HFFc6 (cell line): ENCODE results near the gene GCNT2. TPM values are rescaled to one million over a fixed set of nuclear protein-coding genes. Genes with fewer than 3 reads are reported as not detected.
A peak's percentile ranks its signal among the peaks of the same experiment; 100 is the strongest.
"Not testable (repeated sequence)": the region's sequence is repeated elsewhere in the genome, so short reads cannot be mapped to it uniquely, and the experiment has no call there.

Experiments
- DNase-seq: peaks from one replicate; pipeline ENCODE4 v3.0.0-alpha.2; 2018
- H3K27ac Mint-ChIP-seq: 2 replicates; pipeline ENCODE4 v1.8.0; 2020; ENCODE audit warnings: mild to moderate bottlenecking, mixed read lengths
- H3K27me3 Mint-ChIP-seq: 2 replicates; pipeline ENCODE4 v1.8.0; 2021; ENCODE audit warnings: mild to moderate bottlenecking, moderate library complexity, mixed read lengths; ENCODE audit not compliant: insufficient read depth
- H3K36me3 Mint-ChIP-seq: 2 replicates; pipeline ENCODE4 v1.8.0; 2021; ENCODE audit warnings: low read depth, mixed read lengths
- H3K4me1 Mint-ChIP-seq: 2 replicates; pipeline ENCODE4 v1.8.0; 2020; ENCODE audit warnings: low read depth, mixed read lengths
- H3K4me3 Mint-ChIP-seq: 2 replicates; pipeline ENCODE4 v1.8.0; 2020; ENCODE audit warnings: mild to moderate bottlenecking, moderate library complexity, mixed read lengths
- H3K9me3 Mint-ChIP-seq: 2 replicates; pipeline ENCODE4 v1.8.0; 2020; ENCODE audit warnings: mild to moderate bottlenecking, mixed read lengths
- total RNA-seq, 6 experiments: library from RNA; stranded (reverse); fragmentation: NEBNext Ultra II Directional; extraction: Animal tissue kit (Norgen Biotek cat#: 25700); gene quantifications; 2 replicates in 1 of 6; 3 replicates in 5 of 6; pipeline ENCODE4 v1.2.3, GENCODE V29; 2021
- TF ChIP-seq, protein P1 (sequence below): fragments of 200-600 bp; sonication (generic); IDR thresholded peaks from 2 replicates; pipeline ENCODE4 v1.5.0; 2021; ENCODE audit warnings: antibody characterized with exemption, mild to moderate bottlenecking

The GCNT2 gene
- total RNA-seq, 6 experiments from 2014 or later: 0.14 to 7.1 (median 5.7) TPM

DNA sequence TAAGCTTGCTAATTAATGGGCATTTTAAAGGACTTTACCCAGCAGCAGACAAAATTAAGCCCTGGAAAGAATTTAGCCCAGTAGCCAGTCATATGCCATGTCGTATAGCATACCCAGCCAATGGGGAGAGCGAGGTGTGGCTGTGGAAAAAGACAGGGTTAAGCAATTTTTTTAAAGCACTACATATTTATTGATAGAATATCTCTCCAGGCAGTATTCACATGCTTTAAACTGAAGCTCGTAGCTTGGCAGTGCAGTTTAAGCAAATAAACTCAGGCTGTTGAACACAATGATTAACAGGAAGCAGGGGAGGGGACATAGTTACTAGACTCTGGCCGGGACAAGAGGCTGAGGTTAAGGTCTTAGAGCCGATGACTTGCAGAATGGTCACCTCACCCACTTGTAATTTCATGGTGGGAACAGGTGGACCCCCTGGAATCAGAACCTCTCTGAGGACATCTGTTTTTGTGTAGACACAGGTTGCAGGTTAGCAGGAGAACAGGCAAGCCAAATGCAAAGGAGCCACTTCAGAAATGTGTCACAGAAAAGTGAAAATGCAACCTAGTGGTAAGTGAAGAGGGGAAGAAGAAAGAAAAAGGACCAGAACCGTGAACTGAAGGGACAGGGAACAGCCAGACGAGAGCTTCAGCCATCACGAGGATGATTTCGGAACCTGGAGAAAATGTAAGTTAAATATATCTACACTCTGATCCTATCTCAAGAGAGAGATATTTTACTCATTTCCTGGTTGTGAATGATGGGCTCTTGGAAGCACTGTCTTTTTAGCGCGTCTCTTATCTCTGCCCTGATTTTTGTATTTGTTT lies 7.2 kb downstream of the GCNT2 start:
- no peaks in the 10 kb centered on the region for H3K9me3 Mint-ChIP-seq

DNA sequence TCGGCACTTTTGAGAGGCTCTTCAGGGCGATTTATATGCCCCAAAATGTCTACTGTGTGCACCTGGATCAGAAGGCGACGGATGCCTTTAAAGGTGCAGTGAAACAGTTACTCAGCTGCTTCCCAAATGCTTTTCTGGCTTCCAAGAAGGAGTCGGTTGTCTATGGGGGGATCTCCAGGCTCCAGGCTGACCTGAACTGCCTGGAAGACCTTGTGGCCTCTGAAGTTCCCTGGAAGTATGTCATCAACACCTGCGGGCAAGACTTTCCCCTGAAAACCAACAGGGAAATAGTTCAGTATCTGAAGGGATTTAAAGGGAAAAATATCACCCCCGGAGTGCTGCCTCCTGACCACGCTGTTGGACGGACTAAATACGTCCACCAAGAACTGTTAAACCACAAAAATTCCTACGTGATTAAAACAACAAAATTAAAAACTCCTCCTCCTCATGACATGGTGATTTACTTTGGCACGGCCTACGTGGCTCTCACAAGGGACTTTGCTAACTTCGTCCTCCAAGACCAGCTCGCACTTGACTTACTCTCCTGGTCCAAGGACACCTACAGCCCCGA lies 8.2 kb downstream of the GCNT2 start:
- Mint-ChIP-seq H3K4me1 (peaks cover 68% of the 10 kb centered on the region), H3K9me3 (no peaks in the 10 kb centered on the region), H3K27ac (peak overlapping the region; percentile 85; the same call in 1 of the 2 replicates), H3K27me3 (peaks cover 4% of the 10 kb centered on the region; the same call in 1 of the 2 replicates), H3K4me3 (peak overlapping the region; percentile 85; the same call in 1 of the 2 replicates), H3K36me3 (peaks cover 4% of the 10 kb centered on the region; the same call in 1 of the 2 replicates)
- TF ChIP-seq, protein P1, sequence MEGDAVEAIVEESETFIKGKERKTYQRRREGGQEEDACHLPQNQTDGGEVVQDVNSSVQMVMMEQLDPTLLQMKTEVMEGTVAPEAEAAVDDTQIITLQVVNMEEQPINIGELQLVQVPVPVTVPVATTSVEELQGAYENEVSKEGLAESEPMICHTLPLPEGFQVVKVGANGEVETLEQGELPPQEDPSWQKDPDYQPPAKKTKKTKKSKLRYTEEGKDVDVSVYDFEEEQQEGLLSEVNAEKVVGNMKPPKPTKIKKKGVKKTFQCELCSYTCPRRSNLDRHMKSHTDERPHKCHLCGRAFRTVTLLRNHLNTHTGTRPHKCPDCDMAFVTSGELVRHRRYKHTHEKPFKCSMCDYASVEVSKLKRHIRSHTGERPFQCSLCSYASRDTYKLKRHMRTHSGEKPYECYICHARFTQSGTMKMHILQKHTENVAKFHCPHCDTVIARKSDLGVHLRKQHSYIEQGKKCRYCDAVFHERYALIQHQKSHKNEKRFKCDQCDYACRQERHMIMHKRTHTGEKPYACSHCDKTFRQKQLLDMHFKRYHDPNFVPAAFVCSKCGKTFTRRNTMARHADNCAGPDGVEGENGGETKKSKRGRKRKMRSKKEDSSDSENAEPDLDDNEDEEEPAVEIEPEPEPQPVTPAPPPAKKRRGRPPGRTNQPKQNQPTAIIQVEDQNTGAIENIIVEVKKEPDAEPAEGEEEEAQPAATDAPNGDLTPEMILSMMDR: no peak
- no peak for DNase-seq

More for the DNA sequence above, 7.2 kb downstream of the GCNT2 start:
- no peak for DNase-seq
- H3K27ac Mint-ChIP-seq: peak overlapping the region; percentile 85
- peaks cover 4% of the 10 kb centered on the region; the same call in 1 of the 2 replicates for H3K36me3 Mint-ChIP-seq
- H3K27me3 Mint-ChIP-seq: peaks cover 4% of the 10 kb centered on the region; the same call in 1 of the 2 replicates
- peaks cover 71% of the 10 kb centered on the region for H3K4me1 Mint-ChIP-seq
- H3K4me3 Mint-ChIP-seq: peak overlapping the region; percentile 85
- TF ChIP-seq, protein P1: no peak

DNA sequence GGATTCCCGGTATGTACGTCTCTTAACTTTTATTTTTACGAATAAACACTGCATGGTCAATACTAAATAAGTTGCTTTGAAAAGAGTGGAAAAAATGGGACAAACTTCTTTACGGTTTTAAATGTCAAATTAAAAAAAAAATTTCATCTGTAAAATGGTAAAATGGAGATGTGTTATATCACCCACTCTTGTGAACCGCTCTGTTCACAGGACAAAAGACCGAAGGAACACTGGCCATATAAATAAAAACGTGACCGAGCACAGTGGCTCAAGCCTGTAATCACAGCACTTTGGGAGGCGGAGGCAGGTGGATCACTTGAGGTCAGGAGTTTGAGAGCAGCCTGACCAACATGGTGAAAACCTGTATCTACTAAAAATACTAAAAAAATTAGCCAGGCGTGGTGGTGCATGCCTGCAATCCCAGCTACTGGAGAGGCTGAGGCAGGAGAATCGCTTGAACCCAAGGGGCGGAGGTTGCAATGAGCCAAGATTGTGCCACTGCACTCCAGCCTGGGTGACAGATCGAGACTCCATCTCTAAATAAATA lies 8.8 kb downstream of the GCNT2 start:
- not testable (repeated sequence) for H3K36me3 Mint-ChIP-seq, H3K9me3 Mint-ChIP-seq, DNase-seq, H3K27me3 Mint-ChIP-seq
- H3K4me1 Mint-ChIP-seq: peaks cover 64% of the 10 kb centered on the region
- H3K4me3 Mint-ChIP-seq: peak overlapping the region; percentile 85; the same call in 1 of the 2 replicates
- peak overlapping the region; percentile 85; the same call in 1 of the 2 replicates for H3K27ac Mint-ChIP-seq

DNA sequence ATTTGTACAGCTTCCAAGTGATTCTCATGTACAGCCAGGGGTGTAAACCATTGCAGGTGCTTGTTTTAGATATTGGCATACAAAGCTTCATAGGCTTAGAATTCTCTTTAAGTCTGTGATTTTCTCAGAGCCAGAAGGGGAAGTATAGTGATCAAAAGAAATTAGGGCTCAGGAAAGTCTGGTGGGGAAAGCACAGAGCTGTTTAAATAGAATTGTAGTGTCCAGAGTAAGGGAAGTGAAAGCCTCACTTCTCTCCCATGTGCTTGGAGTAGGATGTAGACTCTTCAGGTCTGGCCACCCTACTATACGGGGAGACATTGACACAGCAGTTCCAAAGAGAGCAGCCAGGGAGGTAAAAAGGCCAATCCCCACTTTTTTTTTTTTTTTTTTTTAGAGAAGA lies 10.4 kb downstream of the GCNT2 start:
- no peak for DNase-seq
- Mint-ChIP-seq H3K27me3 (peaks cover 6% of the 10 kb centered on the region; the same call in 1 of the 2 replicates), H3K36me3 (peaks cover 4% of the 10 kb centered on the region; the same call in 1 of the 2 replicates), H3K4me1 (peaks cover 60% of the 10 kb centered on the region), H3K4me3 (peak overlapping the region; percentile 77; the same call in 1 of the 2 replicates), H3K27ac (peak overlapping the region; percentile 74; the same call in 1 of the 2 replicates), H3K9me3 (no peaks in the 10 kb centered on the region; the same call in 1 of the 2 replicates)
- TF ChIP-seq, protein P1: no peak

DNA sequence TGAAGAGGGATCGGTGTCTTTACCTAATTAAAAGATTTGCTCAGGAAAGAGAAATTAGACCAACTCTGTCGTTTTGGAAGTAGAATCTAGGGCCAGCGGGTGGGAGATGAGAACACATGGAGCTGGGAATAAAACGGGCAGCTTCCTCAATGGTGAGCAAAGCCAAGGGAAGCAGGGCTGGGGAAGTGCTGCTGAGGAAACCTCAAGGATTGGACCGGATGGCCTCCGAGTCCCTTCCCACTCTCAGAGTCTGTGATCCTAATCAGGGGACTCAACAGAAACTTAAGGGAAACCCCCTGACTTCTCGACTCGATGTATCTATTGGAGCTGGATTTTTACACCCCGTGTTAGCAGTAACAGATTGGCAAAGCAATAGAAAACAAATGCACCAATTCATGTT lies 10.8 kb downstream of the GCNT2 start:
- Mint-ChIP-seq H3K9me3 (no peaks in the 10 kb centered on the region; the same call in 1 of the 2 replicates), H3K4me1 (peaks cover 59% of the 10 kb centered on the region), H3K27me3 (peaks cover 6% of the 10 kb centered on the region; the same call in 1 of the 2 replicates), H3K27ac (peak overlapping the region; percentile 74; the same call in 1 of the 2 replicates), H3K36me3 (peaks cover 4% of the 10 kb centered on the region; the same call in 1 of the 2 replicates), H3K4me3 (peak overlapping the region; percentile 77; the same call in 1 of the 2 replicates)
- no peak for DNase-seq
- TF ChIP-seq, protein P1: no peak
